ENCODE measurements around the gene DPYD. TPM values are rescaled to one million over a fixed set of nuclear protein-coding genes. Genes with fewer than 3 reads are reported as not detected.

DPYD gene
- total and polyA plus RNA-seq, 9 donors = 17.2 to 45.9 (median 38.7) TPM

GRCh38 chr1:97070376-97070775, 850.5 kb downstream of the DPYD start:
- WGBS, 3 donors = 75 to 80% (median 75%) methylated on average over 4 of the region's 4 CpGs

GRCh38 chr1:97069312-97069711, 851.5 kb downstream of the DPYD start:
- Histone ChIP-seq H3K27me3 (no peaks in the 10 kb centered on the region), H3K4me1 (ENCODE audit: insufficient read depth) (no peaks in the 10 kb centered on the region), H3K9me3 (no peaks in the 10 kb centered on the region), H3K27ac (no peak overlapping the region), H3K4me3 (no peak overlapping the region), H3K36me3 (no peaks in the 10 kb centered on the region)
- 88 to 93% (median 92%) methylated on average over 2 of the region's 2 CpGs for WGBS, 3 donors
- intact Hi-C loops (cut with DNase I) = no loop called here
- DNase-seq = no peak
- TF ChIP-seq POLR2A (IDR thresholded peaks at IDR 0.05) (no peak), EP300 (IDR thresholded peaks at IDR 0.05) (no peak), CTCF (IDR thresholded peaks at IDR 0.05) (no peak)

More at GRCh38 chr1:97070376-97070775, 850.5 kb downstream of the DPYD start:
- no peaks in the 10 kb centered on the region for H3K9me3 ChIP-seq
- no peak overlapping the region for H3K4me3 ChIP-seq
- DNase-seq = no peak
- no peak overlapping the region for H3K27ac ChIP-seq
- H3K36me3 ChIP-seq = no peaks in the 10 kb centered on the region
- TF ChIP-seq EP300 (IDR thresholded peaks at IDR 0.05) = no peak
- no peak for TF ChIP-seq CTCF (IDR thresholded peaks at IDR 0.05)
- TF ChIP-seq POLR2A (IDR thresholded peaks at IDR 0.05) = no peak
- intact Hi-C loops (cut with DNase I) = no loop called here
- H3K27me3 ChIP-seq = no peaks in the 10 kb centered on the region
- H3K4me1 ChIP-seq (ENCODE audit: insufficient read depth) = no peaks in the 10 kb centered on the region

GRCh38 chr1:97066860-97067259, 854.0 kb downstream of the DPYD start:
- intact Hi-C loops (cut with DNase I) = no loop called here
- Histone ChIP-seq H3K4me3 (no peak overlapping the region), H3K27me3 (no peaks in the 10 kb centered on the region), H3K36me3 (no peaks in the 10 kb centered on the region), H3K9me3 (peaks cover 0 to under 1% of the 10 kb centered on the region in 2 donors), H3K27ac (no peak overlapping the region), H3K4me1 (ENCODE audit: insufficient read depth) (no peaks in the 10 kb centered on the region)
- no peak for DNase-seq
- TF ChIP-seq POLR2A (IDR thresholded peaks at IDR 0.05) (no peak), CTCF (IDR thresholded peaks at IDR 0.05) (no peak), EP300 (IDR thresholded peaks at IDR 0.05) (no peak)

GRCh38 chr1:97063532-97063931, 857.3 kb downstream of the DPYD start:
- Histone ChIP-seq H3K4me1 (ENCODE audit: insufficient read depth) (no peaks in the 10 kb centered on the region), H3K27ac (no peak overlapping the region), H3K9me3 (peaks cover 0 to 6% of the 10 kb centered on the region in 2 donors), H3K27me3 (no peaks in the 10 kb centered on the region), H3K4me3 (no peak overlapping the region), H3K36me3 (no peaks in the 10 kb centered on the region)
- TF ChIP-seq EP300 (IDR thresholded peaks at IDR 0.05) (no peak), CTCF (IDR thresholded peaks at IDR 0.05) (no peak), POLR2A (IDR thresholded peaks at IDR 0.05) (no peak)
- intact Hi-C loops (cut with DNase I) = no loop called here
- DNase-seq = no peak

- intact Hi-C loops (cut with DNase I) = no loop called here
- Histone ChIP-seq H3K36me3 (no peaks in the 10 kb centered on the region), H3K4me3 (no peak overlapping the region), H3K27ac (no peak overlapping the region), H3K27me3 (no peaks in the 10 kb centered on the region), H3K4me1 (ENCODE audit: insufficient read depth) (no peaks in the 10 kb centered on the region), H3K9me3 (peaks cover 0 to 10% of the 10 kb centered on the region in 2 donors)
- no peak for DNase-seq
- 75 to 87% (median 84%) methylated on average over 2 of the region's 2 CpGs for WGBS, 3 donors
- no peak for TF ChIP-seq EP300 (IDR thresholded peaks at IDR 0.05)
- TF ChIP-seq POLR2A (IDR thresholded peaks at IDR 0.05) = no peak
- no peak for TF ChIP-seq CTCF (IDR thresholded peaks at IDR 0.05)
Measured at GRCh38 chr1:97061604-97062003, 859.2 kb downstream of the DPYD start.

All from ovary (tissue), 9 donors.